IPS DF 4.7 (cell line): ENCODE measurements around the gene TNFRSF19.

Experiments used
- DNase-seq: peaks from one replicate; pipeline ENCODE4 v3.0.0-alpha.2; 2013; ENCODE audit warnings: low spot score; ENCODE audit errors: extremely low read depth

Gene TNFRSF19

DNA sequence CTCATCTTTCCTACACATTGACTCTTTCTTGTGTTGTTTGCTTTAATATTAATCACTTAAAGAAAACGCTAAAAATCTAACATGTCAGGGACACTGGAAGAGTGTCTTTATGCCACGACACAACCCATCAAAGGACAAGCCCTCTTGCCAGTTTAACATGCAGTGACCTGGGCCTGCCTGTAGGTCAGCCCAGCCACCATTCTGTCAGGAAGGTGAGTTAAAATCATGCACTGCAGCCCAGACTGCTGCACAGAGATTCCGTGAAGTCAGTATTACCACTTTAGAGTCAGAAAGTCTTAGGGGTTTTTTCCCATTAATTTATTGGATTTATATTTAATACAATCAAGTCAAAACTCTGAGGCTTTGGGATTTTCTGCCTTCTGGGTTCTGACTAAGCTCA lies 58.0 kb downstream of the TNFRSF19 start:
- DNase-seq = no peak

DNA sequence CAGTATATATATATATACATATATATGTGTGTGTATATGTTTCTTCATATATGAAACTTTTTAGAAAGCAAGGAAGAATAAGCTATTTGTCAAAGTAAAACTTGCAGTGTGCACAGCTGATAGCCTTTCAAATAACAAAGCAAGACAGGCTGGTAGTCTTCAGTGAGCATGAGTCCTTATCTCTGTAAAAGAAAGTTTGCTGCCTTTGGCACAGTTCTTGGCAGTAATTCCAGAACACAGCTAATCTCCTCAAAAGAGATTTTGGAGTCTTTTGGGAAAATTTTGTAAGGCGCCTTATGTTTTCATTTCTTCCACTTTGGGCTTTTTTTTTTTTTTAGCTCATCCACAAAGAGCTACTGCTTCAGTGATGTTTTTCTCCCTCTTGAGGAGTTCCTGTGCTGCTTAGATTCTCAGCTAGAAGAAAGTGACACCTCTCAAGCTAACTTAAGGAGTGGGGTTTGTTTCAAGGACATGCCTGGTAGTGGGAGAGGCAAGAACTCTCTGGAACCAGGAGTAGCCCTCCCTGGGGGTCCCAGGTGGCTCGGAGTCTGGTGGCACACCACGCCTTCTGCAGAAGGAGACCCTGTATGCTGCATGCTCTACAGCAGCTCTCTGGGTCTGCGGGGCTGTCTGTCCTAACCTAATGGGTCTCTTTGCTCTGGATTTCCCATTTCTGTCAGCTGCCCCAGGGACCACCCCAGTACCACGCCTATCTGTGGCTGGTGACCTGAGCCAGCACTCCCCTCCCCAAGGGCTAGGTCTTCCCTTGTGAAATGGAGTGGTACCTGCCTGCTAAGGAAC lies 58.8 kb downstream of the TNFRSF19 start:
- DNase-seq = no peak

DNA sequence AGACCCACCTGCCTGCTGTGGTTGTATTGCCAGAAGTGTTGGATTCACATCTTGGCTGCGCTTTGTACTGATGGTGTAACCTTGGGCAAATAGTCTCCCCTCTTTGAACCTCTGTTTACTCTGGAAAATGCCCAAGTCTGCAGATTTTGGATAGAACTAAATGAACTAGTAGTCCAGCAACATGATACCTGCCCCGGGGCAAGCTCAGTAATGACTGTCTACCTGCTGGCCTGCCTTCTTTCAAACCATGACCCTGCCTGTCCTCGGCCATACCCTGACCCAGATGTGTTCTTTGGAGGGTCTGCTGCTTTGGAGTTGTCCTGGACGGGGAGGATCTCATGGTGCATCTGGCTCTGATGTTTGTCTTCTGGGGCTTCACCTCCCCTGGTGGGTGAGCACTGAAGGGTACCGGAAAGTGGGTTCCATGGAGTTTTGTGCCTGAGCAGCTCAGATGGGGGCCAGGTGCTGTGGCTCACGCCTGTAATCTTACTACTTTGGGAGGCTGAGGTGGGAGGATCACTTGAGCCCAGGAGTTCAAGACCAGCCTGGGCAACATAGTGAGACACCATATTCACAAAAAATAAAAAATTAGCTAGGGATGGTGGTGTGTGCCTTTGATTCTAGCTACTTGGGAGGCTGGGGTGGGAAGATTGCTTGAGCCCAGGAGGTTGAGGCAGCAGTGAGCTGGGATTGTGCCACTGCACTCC lies 59.5 kb downstream of the TNFRSF19 start:
- no peak for DNase-seq

DNA sequence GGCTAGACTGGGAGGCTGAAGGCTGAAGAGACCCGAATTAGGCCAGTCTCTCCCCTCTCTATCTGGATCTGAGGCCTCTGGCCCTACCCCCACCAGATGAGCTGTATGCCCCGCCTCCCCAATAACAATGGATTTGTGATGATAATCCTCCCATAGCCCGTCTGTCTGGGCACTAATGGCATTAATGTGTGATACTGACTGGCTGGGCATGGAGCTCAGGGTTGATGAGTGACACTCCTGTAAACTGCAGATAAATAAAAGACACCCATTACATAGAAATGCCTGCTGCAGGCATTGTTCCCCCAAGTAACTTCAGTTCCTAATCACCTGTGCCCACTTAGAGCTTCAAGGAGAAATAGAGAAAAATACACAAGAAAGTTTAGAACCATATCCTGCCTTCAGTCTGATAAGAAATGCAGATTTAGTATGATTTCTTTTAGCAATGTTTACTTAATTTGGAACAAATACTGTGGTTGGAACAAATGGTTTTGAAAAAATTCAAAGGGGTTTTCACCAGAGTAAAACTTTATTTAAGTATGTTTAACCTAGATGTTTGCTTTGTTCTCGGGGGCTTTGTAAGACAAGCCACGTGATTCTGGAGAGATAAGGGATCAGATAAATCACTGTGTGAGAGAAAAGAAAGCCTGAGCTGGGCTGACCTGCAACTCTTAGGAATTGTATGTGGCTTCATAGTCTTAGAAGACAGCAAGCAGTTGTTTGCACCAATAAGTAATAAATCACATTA lies 60.3 kb downstream of the TNFRSF19 start:
- no peak for DNase-seq

DNA sequence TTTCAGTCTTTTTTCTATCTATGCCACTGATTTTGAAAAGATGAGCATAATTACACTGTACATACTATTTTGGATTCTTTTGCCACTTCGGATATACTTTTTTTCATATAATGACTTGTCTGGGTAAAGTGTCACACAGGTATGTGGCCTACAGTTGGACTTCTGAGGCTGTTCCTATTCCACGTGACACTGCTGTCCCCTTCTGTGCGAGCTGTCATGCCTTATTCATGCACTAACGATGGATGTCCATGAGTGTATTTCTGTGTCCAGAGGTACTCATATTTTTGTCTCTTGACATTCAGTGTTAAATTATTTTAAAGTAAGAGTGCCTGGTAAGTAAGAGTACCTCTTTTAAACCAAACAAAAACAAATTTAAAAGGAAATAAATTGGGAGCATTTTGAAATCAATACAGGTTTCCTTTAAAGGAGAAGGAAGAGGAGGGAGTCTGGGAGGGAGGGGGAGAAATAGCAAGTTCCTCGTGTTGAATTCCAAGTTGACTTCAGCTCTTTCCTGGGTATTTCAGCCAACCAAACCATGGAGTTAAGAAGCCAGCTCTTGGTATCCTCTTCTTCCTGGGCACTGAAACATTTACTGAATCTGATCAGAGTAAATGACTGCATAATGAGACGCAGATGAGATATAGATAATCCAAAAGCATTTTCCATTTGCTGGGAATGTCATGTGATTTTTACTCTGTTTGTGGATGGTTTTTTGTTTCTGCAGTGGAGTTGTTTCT lies 61.3 kb downstream of the TNFRSF19 start:
- no peak for DNase-seq

DNA sequence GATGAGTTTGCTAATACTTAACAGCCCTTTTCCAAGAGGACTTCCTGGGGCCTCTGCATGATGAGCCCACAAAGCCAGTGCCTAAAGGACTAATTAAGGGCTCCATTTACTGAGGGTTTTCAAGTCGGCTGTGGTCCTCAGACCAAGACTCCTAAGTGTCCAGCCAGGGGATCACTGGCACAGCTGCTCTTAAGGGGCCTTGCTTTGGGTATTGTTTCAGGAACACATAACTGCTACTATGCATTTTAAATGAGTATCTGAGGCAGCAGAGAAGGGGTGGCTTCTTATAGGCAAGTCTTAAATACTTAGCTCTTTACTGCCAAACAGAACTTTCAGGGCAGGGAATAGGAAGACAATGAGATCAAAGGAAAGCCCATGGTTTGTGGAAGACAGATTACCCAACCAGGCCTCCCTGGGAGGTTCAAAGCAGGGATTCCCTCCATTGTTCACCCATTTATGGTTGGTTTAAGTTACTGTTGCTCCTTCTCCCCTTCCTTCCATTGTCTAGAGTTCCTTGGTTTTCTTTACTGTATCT lies 61.9 kb downstream of the TNFRSF19 start:
- no peak for DNase-seq

DNA sequence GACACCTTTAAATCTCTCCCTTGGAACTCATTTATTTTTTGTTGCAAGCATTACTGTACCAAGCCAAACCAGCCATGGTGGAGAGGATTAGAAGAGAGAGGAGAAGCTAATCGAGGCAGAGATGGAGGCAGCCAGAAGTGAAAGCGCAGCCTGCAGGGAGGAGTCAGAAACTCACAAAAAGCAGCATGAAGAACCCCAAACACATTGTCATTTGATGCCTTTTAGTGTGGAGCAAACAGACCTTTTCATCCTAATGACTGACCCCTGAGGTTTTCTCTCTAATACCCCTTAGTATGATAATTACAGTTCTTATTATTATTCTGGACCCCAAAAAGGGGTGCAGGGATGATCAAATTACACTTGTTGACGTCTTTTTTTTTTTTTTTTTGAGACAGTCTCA lies 62.5 kb downstream of the TNFRSF19 start:
- DNase-seq = no peak

DNA sequence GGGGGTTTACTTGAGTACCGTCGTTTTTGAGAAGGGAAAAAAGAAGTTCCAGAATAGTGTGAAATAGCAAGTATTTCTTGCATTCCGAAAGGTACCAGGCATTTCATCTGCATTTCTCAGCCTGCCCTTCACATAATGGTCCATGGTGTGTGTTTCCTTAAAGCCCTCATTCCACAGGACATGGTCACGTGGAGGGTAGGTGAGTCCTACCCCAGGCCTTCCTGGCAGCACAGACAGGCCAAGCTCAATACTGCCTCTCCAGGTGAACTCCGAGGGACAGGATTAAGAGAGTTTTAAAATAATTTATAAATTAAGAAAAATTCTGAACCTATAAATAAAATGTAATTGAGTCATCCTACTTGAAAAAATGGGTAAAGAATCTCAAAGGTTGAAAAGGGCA lies 64.7 kb downstream of the TNFRSF19 start:
- DNase-seq = no peak

DNA sequence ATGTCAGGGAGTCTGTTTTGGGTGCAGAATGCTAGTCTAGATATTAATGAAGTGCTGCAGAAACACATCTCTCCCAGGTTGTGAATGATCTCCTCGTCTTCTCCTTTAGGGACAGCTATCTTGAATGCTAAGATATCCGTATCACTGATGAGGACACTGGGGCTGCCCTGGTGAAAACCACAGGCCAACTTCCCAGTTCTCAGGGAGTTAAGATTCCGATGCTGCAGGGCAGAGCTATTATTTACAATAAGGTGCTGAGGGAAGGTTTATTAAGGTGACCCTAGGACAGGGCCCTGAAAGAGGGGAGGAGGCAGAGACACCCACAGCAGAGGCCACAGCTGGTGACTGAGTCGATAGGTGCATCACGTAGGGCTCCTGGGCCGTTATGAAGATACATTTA lies 66.1 kb downstream of the TNFRSF19 start:
- DNase-seq = no peak

DNA sequence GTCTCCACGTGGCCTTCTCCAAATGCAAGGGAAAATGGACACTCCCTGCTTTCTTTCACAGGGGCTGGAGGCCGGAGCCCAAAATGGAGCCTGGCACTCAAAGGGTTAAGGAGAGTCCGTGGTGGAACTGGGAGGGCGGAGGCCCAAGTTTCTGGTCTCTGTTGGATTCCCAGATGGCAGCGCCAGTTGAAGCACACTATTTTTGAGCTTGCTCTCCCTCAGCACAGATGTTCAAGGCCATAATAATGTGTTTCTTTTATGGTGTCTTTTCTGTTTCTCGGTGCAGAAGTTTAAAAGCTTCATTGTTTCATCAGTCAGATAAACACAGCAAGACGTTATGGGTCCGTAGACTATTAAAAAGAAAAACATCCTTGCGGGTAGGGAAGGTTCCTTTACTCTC lies 67.6 kb downstream of the TNFRSF19 start:
- DNase-seq = no peak

DNA sequence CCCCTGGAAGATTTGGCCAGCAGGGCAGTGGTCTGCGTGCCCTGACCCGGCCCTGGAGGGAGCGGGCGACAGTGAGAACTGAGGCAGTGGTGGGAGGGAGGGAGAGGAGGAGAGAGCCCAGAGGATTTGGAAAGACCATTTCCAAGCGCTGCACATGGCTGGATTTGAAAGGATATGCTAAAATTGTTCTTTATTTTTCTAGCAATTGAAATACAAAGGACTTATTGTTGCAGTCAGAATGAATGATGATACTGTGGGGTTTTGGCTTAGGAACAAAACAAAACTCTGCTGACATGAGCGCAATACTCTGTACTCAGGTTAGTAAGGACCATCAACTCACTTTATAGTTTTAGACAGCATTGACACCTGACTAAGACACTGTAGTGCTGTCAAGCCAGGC lies 69.5 kb downstream of the TNFRSF19 start:
- no peak for DNase-seq

DNA sequence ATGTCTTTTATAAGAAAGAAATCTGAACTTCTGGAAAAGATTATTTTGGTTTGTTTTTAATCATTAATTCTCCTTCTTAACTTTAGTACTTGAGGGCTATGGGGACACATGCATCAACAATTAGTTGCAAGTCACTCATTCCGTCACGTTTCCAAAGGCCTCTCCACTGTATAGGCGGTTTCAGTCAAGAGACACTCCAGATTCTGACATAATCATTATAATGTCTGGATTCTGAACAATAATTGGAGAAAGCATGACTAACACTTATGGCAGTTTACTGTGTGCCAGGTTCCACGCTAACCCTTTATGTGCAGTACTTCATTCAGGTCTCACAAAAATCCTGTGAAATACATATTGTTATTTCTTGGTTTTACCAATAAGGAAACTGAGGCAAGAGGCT lies 71.9 kb downstream of the TNFRSF19 start:
- no peak for DNase-seq

DNA sequence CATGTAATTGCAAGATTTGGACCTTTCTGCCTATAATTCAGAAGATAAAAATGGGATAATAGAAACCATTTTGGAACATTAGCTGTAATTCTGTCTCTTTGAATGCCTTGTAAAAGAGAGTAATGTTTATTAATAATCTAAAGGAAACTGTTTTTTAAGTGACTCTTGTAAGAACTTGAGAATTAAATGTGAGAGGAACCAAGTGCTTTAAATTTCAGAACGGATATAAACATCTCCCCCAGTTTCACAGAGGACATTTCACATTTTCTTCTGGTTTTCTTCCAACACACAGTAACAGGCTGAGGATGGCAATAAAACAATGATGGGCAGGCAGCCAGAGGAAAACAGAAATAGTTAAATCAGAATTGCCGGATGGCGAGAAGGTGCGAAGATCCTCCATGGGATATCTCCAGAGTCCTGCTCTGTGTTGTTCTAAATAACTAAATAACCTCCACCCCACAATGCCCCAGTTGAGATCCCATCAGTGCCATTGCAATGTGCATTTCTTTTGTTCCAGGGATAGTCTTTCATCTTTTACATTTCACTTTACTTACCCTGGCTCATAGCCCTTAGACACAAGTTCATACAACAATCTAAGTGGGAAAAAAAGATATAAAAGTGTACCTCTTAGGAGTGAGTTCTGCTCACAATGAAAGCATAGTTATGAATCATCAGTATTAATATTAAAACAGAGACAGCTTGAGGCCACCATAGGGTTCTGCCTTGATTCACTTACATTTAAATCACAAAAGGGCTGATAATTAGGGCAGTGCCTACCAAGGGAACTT lies 73.3 kb downstream of the TNFRSF19 start:
- no peak for DNase-seq

DNA sequence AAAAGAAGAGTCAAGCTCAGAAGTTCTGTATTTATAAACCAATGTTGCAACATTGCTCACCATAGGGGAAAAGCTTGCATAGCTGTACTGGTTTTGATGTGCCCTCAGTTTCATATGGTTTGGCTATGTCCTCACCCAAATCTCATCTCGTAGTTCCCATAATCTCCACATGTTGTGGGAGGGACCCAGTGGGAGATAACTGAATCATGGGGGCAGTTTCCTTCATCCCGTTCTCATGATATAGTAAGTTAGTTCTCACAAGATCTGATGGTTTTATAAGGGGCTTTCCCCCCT lies 73.9 kb downstream of the TNFRSF19 start:
- DNase-seq = no peak

DNA sequence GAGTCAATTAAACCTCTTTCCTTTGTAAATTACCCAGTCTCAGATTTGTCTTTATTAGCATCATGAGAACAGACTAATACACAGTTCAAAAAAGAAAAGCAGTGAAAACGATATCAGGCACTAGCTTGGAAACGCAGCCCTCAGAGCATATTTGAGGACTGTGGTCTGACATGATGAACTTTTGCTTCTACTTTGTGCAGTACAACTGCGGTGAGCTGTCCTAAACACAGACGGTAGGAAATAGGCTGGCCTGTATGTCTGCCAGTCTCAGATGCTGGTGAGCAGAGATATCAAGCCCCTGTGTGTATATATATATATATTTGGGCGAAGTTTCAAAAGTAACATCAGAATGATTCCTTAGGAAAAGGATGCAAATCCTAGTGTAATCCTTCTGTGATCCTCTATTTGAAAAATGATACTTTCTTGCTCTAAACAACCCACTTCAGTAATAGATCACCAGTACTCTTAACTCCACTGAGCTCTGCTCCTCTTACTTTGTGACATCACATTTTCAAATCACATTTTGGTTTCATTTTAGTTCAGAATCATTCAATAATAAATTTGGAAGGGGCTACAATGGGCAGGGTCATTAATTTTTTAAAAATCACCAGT lies 74.4 kb downstream of the TNFRSF19 start:
- no peak for DNase-seq

DNA sequence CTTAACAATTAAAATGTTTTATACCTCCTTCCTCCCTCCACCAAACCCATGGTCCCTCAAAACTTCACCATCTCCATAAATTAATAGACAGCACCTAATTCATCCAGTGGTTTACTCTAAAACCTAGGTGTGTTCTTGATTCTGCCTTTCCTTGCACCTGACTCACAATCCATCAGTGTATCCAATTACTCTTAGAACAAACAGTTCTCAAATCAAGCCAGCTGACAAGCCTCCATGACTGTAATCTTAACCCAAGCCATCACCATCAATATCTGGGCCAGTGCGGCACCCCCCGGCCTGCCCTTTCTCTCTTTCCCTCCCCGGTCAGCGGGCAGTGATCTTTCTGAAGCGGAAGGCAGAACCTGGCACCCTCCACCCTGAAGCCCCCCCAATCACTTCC lies 75.6 kb downstream of the TNFRSF19 start:
- no peak for DNase-seq

DNA sequence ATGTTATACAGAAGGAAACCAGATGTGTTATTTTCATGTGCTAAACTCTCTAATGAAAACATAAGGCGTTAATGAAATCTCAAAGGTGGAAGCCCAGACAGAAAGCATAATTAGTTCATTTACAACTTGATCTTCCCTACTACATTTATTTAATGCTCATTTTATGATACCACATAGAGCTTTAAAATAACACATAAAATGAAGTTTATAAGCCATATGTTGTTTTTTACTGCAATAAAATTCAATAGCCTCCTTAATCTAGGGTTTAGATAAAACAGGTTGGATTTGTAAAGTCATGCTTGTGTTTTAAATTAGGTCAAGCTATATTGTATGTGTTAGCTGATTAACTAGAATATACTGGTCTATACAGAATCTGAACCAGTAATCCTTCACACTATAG lies 81.2 kb downstream of the TNFRSF19 start:
- no peak for DNase-seq

DNA sequence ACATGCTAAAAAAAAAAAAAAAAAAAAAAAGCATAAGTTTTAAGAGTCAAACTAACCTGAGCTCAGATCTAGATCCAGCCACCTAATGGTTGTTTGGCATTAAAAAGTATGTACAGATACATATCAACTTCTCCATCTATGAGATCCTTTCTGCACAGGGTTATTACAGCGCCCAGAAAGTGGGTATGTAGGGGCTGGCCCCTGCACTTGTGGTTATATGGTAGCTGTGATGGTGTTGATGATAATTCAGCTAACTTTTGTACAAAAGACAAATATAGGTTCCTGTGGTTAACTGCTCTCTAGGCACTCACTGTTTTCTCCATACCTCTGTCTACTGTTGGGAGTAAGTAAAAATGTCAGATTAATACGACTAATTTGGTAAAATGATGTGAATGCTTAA lies 81.7 kb downstream of the TNFRSF19 start:
- no peak for DNase-seq

DNA sequence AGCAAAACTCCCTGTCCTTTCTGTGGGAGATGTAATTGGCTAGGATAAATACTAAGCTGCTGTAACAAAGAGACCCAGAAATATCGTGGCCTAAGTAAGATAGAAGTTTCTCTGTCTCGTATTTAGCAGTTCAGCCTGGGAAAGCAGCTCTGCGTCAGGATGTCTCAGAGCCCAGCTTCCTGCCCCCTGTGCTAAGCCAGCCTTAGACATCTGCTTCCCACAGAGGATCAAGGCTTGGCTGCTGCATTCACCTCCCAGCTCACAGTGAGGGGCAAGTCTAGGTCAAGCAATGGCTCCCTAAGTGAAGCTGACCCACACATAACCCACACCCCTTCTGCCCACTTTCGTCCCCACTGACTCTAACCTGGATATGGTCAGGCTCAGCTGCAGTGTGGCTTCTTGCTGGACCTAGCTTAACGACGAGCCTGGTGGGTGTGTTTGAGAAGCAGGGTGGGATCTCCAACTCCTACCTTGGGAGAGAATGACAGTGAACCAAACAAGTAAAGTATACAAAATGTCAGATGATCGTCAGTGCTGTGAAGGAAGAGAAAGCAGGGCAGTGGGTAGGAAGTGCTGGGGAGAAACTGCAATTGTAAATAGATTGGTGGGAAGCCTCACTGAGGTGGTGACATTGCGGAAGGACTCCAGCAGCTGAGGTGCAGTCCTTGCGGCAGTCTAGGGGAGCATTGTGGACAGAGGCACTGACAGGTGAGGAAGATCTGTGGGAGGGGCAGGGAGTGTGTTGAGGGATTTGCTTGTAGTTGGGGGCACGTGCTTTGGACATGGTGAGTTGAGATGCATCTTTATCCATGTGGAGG lies 82.9 kb downstream of the TNFRSF19 start:
- no peak for DNase-seq
